GM18861 (cell line): ENCODE measurements around the gene AP4S1.

Experiments
- ATAC-seq: cut with Tn5 transposase; IDR thresholded peaks from one replicate; pipeline ENCODE4 v1.9.1; 2021; ENCODE audit not compliant: unreplicated experiment

The AP4S1 gene

GRCh38 chr14:31128601-31129526 lies 103.4 kb downstream of the AP4S1 start:
- peak; percentile 43 for ATAC-seq

GRCh38 chr14:31133133-31133532 lies 107.7 kb downstream of the AP4S1 start:
- no peak for ATAC-seq

- no peak for ATAC-seq
Observed at GRCh38 chr14:31137214-31137889, 111.9 kb downstream of the AP4S1 start.

GRCh38 chr14:31138301-31138700 lies 112.9 kb downstream of the AP4S1 start:
- ATAC-seq: no peak

- ATAC-seq: no peak
Observed at GRCh38 chr14:31139301-31139847, 113.9 kb downstream of the AP4S1 start.

GRCh38 chr14:31142455-31143087 lies 117.1 kb downstream of the AP4S1 start:
- ATAC-seq: no peak
